ENCODE measurements around the gene REG1A. TPM values are rescaled to one million over a fixed set of nuclear protein-coding genes. Genes with fewer than 3 reads are reported as not detected.

REG1A gene
- total RNA-seq, 1 experiment from 2014 or later: 4.3 TPM

DNA sequence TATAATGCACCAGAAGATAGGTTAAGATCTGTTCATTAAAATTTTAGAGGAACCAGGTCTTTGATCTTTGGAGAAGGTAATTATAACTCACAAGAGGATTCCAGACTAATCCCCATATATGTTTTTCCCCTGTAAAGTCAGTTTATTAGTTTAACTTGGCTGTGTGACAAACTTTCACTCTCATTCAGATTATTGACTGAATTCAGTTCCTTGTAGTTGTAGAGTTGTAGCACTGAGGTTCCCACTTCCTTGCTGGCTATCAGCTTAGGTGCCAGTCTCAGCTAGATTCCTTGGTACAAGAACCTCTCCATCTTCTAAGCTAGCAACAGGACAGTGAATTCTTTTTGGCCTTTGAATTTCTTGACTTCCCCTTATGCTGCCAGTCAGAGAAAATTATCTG lies 19.1 kb downstream of the REG1A start:
- CTCF ChIA-PET: no interaction called here
- BruUV-seq (replicated peaks): no TSS peak
- in situ Hi-C loops (cut with HindIII; ENCODE audit: low pct_unique_long_range_greater_than_20kb, low sequenced_read_pairs): no loop called here

DNA sequence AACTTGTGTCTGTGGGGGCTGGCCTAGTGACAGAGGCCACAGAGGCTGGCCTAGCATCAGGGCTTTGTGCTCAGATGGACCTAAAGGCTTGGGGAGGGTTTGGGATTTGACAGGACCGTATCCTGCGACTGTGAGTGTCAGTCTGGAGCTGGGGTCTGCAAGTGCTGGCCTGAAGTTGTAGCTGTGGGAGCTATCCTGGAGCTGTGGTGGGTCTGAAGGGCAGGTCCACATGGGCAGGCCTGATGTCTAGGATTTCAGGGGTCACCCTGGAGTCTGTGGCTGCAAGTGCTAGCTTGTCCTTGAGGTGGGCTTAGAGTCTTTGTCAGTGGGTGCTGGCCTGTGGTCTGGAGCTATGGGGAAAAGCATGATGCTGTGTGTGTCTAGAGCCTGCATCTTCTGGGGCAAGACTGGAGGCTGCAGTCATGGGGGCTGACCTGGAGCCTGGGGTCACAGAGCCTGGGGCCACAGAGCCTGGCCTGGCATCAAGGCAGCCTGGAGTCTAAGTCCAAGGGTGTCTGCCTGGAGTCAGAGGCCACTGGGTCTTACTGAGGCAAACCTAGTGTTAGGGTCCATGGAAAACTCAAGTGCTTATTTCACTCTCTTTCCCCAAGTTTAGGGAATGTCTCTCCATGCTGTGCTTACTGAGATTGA lies 35.7 kb downstream of the REG1A start:
- H3K9me3 ChIP-seq (ENCODE audit: control insufficient read depth, insufficient read depth, low read depth, low read length): no peaks in the 10 kb centered on the region
- TF ChIP-seq POLR2AphosphoS5 (IDR thresholded peaks at IDR 0.05; ENCODE audit: low read depth, low read length) (no peak), TCF7L2 (IDR thresholded peaks at IDR 0.05; ENCODE audit: low read depth, low read length) (no peak), SIN3A (IDR thresholded peaks at IDR 0.05; ENCODE audit: borderline replicate concordance, insufficient read depth, low read depth, low read length) (no peak)
- TF ChIP-seq, protein P1, sequence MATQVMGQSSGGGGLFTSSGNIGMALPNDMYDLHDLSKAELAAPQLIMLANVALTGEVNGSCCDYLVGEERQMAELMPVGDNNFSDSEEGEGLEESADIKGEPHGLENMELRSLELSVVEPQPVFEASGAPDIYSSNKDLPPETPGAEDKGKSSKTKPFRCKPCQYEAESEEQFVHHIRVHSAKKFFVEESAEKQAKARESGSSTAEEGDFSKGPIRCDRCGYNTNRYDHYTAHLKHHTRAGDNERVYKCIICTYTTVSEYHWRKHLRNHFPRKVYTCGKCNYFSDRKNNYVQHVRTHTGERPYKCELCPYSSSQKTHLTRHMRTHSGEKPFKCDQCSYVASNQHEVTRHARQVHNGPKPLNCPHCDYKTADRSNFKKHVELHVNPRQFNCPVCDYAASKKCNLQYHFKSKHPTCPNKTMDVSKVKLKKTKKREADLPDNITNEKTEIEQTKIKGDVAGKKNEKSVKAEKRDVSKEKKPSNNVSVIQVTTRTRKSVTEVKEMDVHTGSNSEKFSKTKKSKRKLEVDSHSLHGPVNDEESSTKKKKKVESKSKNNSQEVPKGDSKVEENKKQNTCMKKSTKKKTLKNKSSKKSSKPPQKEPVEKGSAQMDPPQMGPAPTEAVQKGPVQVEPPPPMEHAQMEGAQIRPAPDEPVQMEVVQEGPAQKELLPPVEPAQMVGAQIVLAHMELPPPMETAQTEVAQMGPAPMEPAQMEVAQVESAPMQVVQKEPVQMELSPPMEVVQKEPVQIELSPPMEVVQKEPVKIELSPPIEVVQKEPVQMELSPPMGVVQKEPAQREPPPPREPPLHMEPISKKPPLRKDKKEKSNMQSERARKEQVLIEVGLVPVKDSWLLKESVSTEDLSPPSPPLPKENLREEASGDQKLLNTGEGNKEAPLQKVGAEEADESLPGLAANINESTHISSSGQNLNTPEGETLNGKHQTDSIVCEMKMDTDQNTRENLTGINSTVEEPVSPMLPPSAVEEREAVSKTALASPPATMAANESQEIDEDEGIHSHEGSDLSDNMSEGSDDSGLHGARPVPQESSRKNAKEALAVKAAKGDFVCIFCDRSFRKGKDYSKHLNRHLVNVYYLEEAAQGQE (IDR thresholded peaks at IDR 0.05; ENCODE audit: insufficient read depth in 1 of 2, low read depth in 2 of 2, low read length in 1 of 2): no peak
- TF ChIP-seq, protein P2, sequence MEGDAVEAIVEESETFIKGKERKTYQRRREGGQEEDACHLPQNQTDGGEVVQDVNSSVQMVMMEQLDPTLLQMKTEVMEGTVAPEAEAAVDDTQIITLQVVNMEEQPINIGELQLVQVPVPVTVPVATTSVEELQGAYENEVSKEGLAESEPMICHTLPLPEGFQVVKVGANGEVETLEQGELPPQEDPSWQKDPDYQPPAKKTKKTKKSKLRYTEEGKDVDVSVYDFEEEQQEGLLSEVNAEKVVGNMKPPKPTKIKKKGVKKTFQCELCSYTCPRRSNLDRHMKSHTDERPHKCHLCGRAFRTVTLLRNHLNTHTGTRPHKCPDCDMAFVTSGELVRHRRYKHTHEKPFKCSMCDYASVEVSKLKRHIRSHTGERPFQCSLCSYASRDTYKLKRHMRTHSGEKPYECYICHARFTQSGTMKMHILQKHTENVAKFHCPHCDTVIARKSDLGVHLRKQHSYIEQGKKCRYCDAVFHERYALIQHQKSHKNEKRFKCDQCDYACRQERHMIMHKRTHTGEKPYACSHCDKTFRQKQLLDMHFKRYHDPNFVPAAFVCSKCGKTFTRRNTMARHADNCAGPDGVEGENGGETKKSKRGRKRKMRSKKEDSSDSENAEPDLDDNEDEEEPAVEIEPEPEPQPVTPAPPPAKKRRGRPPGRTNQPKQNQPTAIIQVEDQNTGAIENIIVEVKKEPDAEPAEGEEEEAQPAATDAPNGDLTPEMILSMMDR (IDR thresholded peaks at IDR 0.05): no peak
- no peaks in the 10 kb centered on the region for H3K4me1 ChIP-seq (ENCODE audit: control insufficient read depth, insufficient read depth, low read length)
- no peak overlapping the region for H3K27ac ChIP-seq (ENCODE audit: low read length)
- H3K36me3 ChIP-seq (ENCODE audit: control insufficient read depth, insufficient read depth, low read length): no peaks in the 10 kb centered on the region
- in situ Hi-C loops (cut with HindIII; ENCODE audit: low pct_unique_long_range_greater_than_20kb, low sequenced_read_pairs) (no loop called here), intact Hi-C loops (cut with micrococcal nuclease; ENCODE audit: unreplicated experiment) (no loop called here)
- H3K27me3 ChIP-seq (ENCODE audit: control insufficient read depth, insufficient read depth, low read length): no peaks in the 10 kb centered on the region
- ATAC-seq (no peak), DNase-seq (ENCODE audit: low read depth, low spot score) (no peak)
- POLR2A ChIA-PET: no interaction called here
- no peak overlapping the region for H3K4me3 ChIP-seq (ENCODE audit: low read depth in 2 of 2, low read length in 2 of 2)
- CTCF ChIA-PET: no interaction called here
- no TSS peak for BruUV-seq (replicated peaks)

More for the DNA sequence above, 19.1 kb downstream of the REG1A start:
- Histone ChIP-seq H3K4me1 (ENCODE audit: control insufficient read depth, insufficient read depth, low read length) (no peaks in the 10 kb centered on the region), H3K27ac (ENCODE audit: low read length) (no peak overlapping the region), H3K9me3 (ENCODE audit: control insufficient read depth, insufficient read depth, low read depth, low read length) (no peaks in the 10 kb centered on the region), H3K4me3 (ENCODE audit: low read depth in 2 of 2, low read length in 2 of 2) (no peak overlapping the region), H3K27me3 (ENCODE audit: control insufficient read depth, insufficient read depth, low read length) (no peaks in the 10 kb centered on the region), H3K36me3 (ENCODE audit: control insufficient read depth, insufficient read depth, low read length) (no peaks in the 10 kb centered on the region)
- POLR2A ChIA-PET: no interaction called here
- intact Hi-C loops (cut with micrococcal nuclease; ENCODE audit: unreplicated experiment): no loop called here
- no peak for ATAC-seq
- TF ChIP-seq, protein P1 (IDR thresholded peaks at IDR 0.05; ENCODE audit: insufficient read depth in 1 of 2, low read depth in 2 of 2, low read length in 1 of 2): no peak
- no peak for TF ChIP-seq TCF7L2 (IDR thresholded peaks at IDR 0.05; ENCODE audit: low read depth, low read length)
- TF ChIP-seq, protein P2 (IDR thresholded peaks at IDR 0.05): no peak
- no peak for TF ChIP-seq POLR2AphosphoS5 (IDR thresholded peaks at IDR 0.05; ENCODE audit: low read depth, low read length)
- TF ChIP-seq SIN3A (IDR thresholded peaks at IDR 0.05; ENCODE audit: borderline replicate concordance, insufficient read depth, low read depth, low read length): no peak
- no peak for DNase-seq (ENCODE audit: low read depth, low spot score)

Measured in Panc1 (cell line).